ENCODE data around the gene CCBE1.
"Not testable (repeated sequence)": the region's sequence is repeated elsewhere in the genome, so short reads cannot be mapped to it uniquely, and the experiment has no call there.

CCBE1 gene

GRCh38 chr18:59536166-59536565 lies 161.1 kb downstream of the CCBE1 start:
- no peak overlapping the region for H3K27ac ChIP-seq (ENCODE audit: low read length)
- H3K36me3 ChIP-seq (ENCODE audit: control insufficient read depth, insufficient read depth, low read length) = no peaks in the 10 kb centered on the region
- no peaks in the 10 kb centered on the region for H3K27me3 ChIP-seq (ENCODE audit: control insufficient read depth, insufficient read depth, low read length)
- WGBS (ENCODE audit: insufficient coverage, insufficient read length) = no CpG with 5 or more reads among the region's 8 CpGs
- no peaks in the 10 kb centered on the region for H3K4me1 ChIP-seq (ENCODE audit: control insufficient read depth, insufficient read depth, low read length)
- DNase-seq (ENCODE audit: low read depth, low spot score) = no peak
- no peaks in the 10 kb centered on the region for H3K9me3 ChIP-seq (ENCODE audit: control insufficient read depth, insufficient read depth, low read length)
- H3K4me3 ChIP-seq (ENCODE audit: low read length) = no peak overlapping the region

GRCh38 chr18:59535055-59535454 lies 162.2 kb downstream of the CCBE1 start:
- Histone ChIP-seq H3K4me1 (ENCODE audit: control insufficient read depth, insufficient read depth, low read length) (no peaks in the 10 kb centered on the region), H3K4me3 (ENCODE audit: low read length) (no peak overlapping the region), H3K36me3 (ENCODE audit: control insufficient read depth, insufficient read depth, low read length) (no peaks in the 10 kb centered on the region), H3K9me3 (ENCODE audit: control insufficient read depth, insufficient read depth, low read length) (no peaks in the 10 kb centered on the region), H3K27me3 (ENCODE audit: control insufficient read depth, insufficient read depth, low read length) (no peaks in the 10 kb centered on the region), H3K27ac (ENCODE audit: low read length) (no peak overlapping the region)
- no peak for DNase-seq (ENCODE audit: low read depth, low spot score)
- no CpG with 5 or more reads among the region's 6 CpGs for WGBS (ENCODE audit: insufficient coverage, insufficient read length)

GRCh38 chr18:59528866-59529265 lies 168.4 kb downstream of the CCBE1 start:
- no CpG with 5 or more reads among the region's 8 CpGs for WGBS (ENCODE audit: insufficient coverage, insufficient read length)
- H3K36me3 ChIP-seq (ENCODE audit: control insufficient read depth, insufficient read depth, low read length) = no peaks in the 10 kb centered on the region
- no peak for DNase-seq (ENCODE audit: low read depth, low spot score)

GRCh38 chr18:59520562-59521355 lies 176.5 kb downstream of the CCBE1 start:
- no peaks in the 10 kb centered on the region for H3K9me3 ChIP-seq (ENCODE audit: control insufficient read depth, insufficient read depth, low read length)
- H3K4me3 ChIP-seq (ENCODE audit: low read length) = no peak overlapping the region
- DNase-seq (ENCODE audit: low read depth, low spot score) = no peak
- H3K36me3 ChIP-seq (ENCODE audit: control insufficient read depth, insufficient read depth, low read length) = no peaks in the 10 kb centered on the region
- H3K4me1 ChIP-seq (ENCODE audit: control insufficient read depth, insufficient read depth, low read length) = no peaks in the 10 kb centered on the region
- H3K27me3 ChIP-seq (ENCODE audit: control insufficient read depth, insufficient read depth, low read length) = no peaks in the 10 kb centered on the region
- no CpG with 5 or more reads among the region's 4 CpGs for WGBS (ENCODE audit: insufficient coverage, insufficient read length)
- H3K27ac ChIP-seq (ENCODE audit: low read length) = no peak overlapping the region

More at GRCh38 chr18:59528866-59529265, 168.4 kb downstream of the CCBE1 start:
- no peaks in the 10 kb centered on the region for H3K27me3 ChIP-seq (ENCODE audit: control insufficient read depth, insufficient read depth, low read length)
- no peaks in the 10 kb centered on the region; the same call in 1 of the 2 replicates for H3K4me1 ChIP-seq (ENCODE audit: control insufficient read depth, insufficient read depth, low read length)
- no peak overlapping the region for H3K27ac ChIP-seq (ENCODE audit: low read length)
- no peak overlapping the region for H3K4me3 ChIP-seq (ENCODE audit: low read length)
- no peaks in the 10 kb centered on the region for H3K9me3 ChIP-seq (ENCODE audit: control insufficient read depth, insufficient read depth, low read length)

DNA sequence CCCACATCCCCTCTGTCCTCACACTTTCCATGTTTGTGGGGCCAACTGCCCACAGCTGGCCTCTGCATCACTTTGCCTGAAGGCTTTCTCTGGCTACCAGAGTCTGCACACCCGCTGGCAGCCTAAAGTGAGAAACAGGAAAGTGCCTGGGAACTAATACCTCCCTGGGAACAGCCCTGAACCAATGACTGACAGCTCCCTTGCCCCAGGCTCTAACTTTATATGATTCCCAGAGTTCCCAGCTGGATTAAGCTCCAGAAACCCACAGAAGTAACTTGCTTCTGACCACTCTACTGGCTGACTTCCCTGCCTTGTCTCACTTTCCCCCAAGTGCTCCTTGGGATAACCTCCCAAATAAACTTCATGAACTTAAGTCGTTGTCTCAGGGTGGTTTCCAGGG lies 178.5 kb downstream of the CCBE1 start:
- H3K27ac ChIP-seq (ENCODE audit: low read length) = no peak overlapping the region
- H3K36me3 ChIP-seq (ENCODE audit: control insufficient read depth, insufficient read depth, low read length) = no peaks in the 10 kb centered on the region
- no peak for DNase-seq (ENCODE audit: low read depth, low spot score)
- no peak overlapping the region for H3K4me3 ChIP-seq (ENCODE audit: low read length)
- H3K27me3 ChIP-seq (ENCODE audit: control insufficient read depth, insufficient read depth, low read length) = no peaks in the 10 kb centered on the region
- H3K4me1 ChIP-seq (ENCODE audit: control insufficient read depth, insufficient read depth, low read length) = no peaks in the 10 kb centered on the region
- no peaks in the 10 kb centered on the region for H3K9me3 ChIP-seq (ENCODE audit: control insufficient read depth, insufficient read depth, low read length)
- WGBS (ENCODE audit: insufficient coverage, insufficient read length) = no CpG with 5 or more reads among the region's 2 CpGs

DNA sequence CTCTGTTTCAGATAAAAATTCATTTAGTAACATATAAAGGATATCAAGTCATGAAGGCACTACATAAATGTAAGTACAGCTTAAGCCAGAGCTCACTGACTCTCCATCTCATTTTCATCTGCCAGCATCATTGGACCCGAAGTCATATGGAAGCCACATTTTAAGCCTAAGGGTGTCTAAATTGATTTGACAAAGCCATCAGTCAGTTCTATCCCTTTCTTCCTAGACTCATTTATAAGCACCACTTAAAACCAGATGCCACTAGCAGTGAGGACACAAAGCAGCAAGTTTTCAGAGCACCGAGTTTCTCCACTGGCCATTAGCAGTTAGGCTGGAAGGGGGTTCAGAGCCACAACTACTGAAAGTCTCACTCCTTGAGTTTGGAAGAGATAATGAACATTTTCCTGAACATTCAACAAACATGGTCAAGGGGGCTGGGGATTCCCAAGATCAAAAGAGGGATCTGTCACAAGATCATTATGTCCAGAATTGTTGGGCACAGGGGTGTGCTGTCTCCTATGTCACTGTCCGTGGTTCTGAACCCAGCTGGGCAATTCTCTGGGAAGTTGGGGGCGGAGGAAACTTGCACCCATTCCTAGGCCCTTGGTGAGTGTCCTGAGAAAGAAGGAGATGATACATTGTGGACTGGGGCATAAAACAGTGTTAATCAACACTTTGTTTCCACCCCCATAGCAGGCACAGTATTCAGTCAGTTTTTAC lies 179.6 kb downstream of the CCBE1 start:
- H3K9me3 ChIP-seq (ENCODE audit: control insufficient read depth, insufficient read depth, low read length) = no peaks in the 10 kb centered on the region
- H3K4me3 ChIP-seq (ENCODE audit: low read length) = no peak overlapping the region
- no peaks in the 10 kb centered on the region for H3K36me3 ChIP-seq (ENCODE audit: control insufficient read depth, insufficient read depth, low read length)
- WGBS (ENCODE audit: insufficient coverage, insufficient read length) = no CpG with 5 or more reads among the region's 4 CpGs
- H3K27me3 ChIP-seq (ENCODE audit: control insufficient read depth, insufficient read depth, low read length) = no peaks in the 10 kb centered on the region
- no peaks in the 10 kb centered on the region for H3K4me1 ChIP-seq (ENCODE audit: control insufficient read depth, insufficient read depth, low read length)
- H3K27ac ChIP-seq (ENCODE audit: low read length) = no peak overlapping the region
- DNase-seq (ENCODE audit: low read depth, low spot score) = peak; percentile 9

DNA sequence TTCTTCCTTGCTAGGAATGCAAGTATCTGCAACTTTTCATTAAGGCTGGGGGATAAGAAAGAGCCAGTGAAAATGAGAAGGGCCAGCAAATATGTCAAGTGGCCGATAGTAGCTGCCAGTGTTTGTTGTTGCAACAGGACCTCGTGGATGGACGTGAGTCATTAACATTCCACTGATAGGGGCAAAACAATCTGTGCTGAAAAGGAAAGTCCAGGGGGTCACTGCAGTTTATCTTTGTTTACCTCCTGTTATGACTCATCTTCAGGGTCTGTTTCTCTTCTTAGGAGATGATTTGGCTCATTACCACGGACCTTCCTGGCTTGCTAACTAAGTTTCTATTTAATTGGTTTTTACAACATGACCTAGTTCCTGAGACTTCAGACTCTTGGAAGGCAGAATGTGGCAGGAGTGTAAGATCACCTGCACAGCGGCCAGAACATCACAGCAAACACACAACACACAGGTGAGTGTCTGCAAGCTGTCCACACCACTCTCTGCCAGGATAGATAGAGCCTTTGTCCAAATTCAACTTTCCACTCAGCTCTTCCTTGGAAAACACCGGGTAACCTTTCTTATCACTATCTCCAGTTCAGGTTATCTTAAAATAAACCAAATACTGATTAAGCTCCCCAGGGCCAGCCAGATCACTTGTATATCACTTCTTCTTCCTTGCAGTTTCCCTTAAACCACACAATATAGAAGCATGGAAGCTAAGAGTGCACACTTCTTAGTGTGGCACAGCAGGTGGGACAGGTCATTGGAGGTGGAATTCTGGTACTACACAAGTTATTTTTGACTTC lies 180.7 kb downstream of the CCBE1 start:
- no peak for DNase-seq (ENCODE audit: low read depth, low spot score)
- H3K36me3 ChIP-seq (ENCODE audit: control insufficient read depth, insufficient read depth, low read length) = no peaks in the 10 kb centered on the region
- no peaks in the 10 kb centered on the region for H3K9me3 ChIP-seq (ENCODE audit: control insufficient read depth, insufficient read depth, low read length)
- WGBS (ENCODE audit: insufficient coverage, insufficient read length) = no CpG with 5 or more reads among the region's 6 CpGs
- no peak overlapping the region for H3K27ac ChIP-seq (ENCODE audit: low read length)
- no peaks in the 10 kb centered on the region for H3K4me1 ChIP-seq (ENCODE audit: control insufficient read depth, insufficient read depth, low read length)
- no peak overlapping the region for H3K4me3 ChIP-seq (ENCODE audit: low read length)
- H3K27me3 ChIP-seq (ENCODE audit: control insufficient read depth, insufficient read depth, low read length) = no peaks in the 10 kb centered on the region

GRCh38 chr18:59515956-59516355 lies 181.3 kb downstream of the CCBE1 start:
- no CpG with 5 or more reads among the region's 6 CpGs for WGBS (ENCODE audit: insufficient coverage, insufficient read length)
- H3K4me3 ChIP-seq (ENCODE audit: low read length); DNase-seq (ENCODE audit: low read depth, low spot score); H3K9me3 ChIP-seq (ENCODE audit: control insufficient read depth, insufficient read depth, low read length); H3K27ac ChIP-seq (ENCODE audit: low read length); H3K36me3 ChIP-seq (ENCODE audit: control insufficient read depth, insufficient read depth, low read length); H3K27me3 ChIP-seq (ENCODE audit: control insufficient read depth, insufficient read depth, low read length); H3K4me1 ChIP-seq (ENCODE audit: control insufficient read depth, insufficient read depth, low read length): not testable (repeated sequence)

DNA sequence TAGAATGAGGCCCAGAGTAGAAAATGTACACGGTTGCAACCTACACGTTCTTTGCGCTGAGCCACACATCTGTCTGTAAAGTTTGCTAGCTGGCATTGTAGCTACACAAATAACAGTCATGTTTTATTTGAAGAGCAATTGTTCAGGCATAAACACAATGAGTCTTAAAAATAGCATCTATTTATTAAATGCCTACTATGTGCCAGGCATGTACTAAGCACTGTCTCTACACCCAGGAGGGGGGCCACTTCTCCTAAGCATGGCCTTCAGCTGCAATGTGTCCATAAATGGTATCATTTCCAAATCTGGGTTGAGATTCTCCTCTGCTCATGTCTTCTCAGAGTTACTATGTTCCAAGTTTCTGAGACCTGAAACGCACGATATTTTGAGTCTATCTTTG lies 182.1 kb downstream of the CCBE1 start:
- Histone ChIP-seq H3K27ac (ENCODE audit: low read length) (no peak overlapping the region), H3K36me3 (ENCODE audit: control insufficient read depth, insufficient read depth, low read length) (no peaks in the 10 kb centered on the region), H3K9me3 (ENCODE audit: control insufficient read depth, insufficient read depth, low read length) (no peaks in the 10 kb centered on the region), H3K4me1 (ENCODE audit: control insufficient read depth, insufficient read depth, low read length) (no peaks in the 10 kb centered on the region), H3K27me3 (ENCODE audit: control insufficient read depth, insufficient read depth, low read length) (no peaks in the 10 kb centered on the region), H3K4me3 (ENCODE audit: low read length) (no peak overlapping the region)
- no CpG with 5 or more reads among the region's 5 CpGs for WGBS (ENCODE audit: insufficient coverage, insufficient read length)
- no peak for DNase-seq (ENCODE audit: low read depth, low spot score)

GRCh38 chr18:59514203-59514602 lies 183.0 kb downstream of the CCBE1 start:
- H3K4me1 ChIP-seq (ENCODE audit: control insufficient read depth, insufficient read depth, low read length) = no peaks in the 10 kb centered on the region
- no peak for DNase-seq (ENCODE audit: low read depth, low spot score)
- H3K36me3 ChIP-seq (ENCODE audit: control insufficient read depth, insufficient read depth, low read length) = no peaks in the 10 kb centered on the region
- no peaks in the 10 kb centered on the region for H3K27me3 ChIP-seq (ENCODE audit: control insufficient read depth, insufficient read depth, low read length)
- WGBS (ENCODE audit: insufficient coverage, insufficient read length) = no CpG with 5 or more reads among the region's 13 CpGs
- no peak overlapping the region for H3K27ac ChIP-seq (ENCODE audit: low read length)
- no peaks in the 10 kb centered on the region for H3K9me3 ChIP-seq (ENCODE audit: control insufficient read depth, insufficient read depth, low read length)
- no peak overlapping the region for H3K4me3 ChIP-seq (ENCODE audit: low read length)
